SK-N-SH treated with all-trans-retinoic acid at 6 μM for 48 hours (cell line): ENCODE measurements around the gene DPYSL5.

Experiments used
- ARNTL ChIP-seq: fragments of 450-650 bp; formaldehyde crosslinking; IDR thresholded peaks from 2 replicates; pipeline ENCODE4 v1.5.0; 2020; ENCODE audit warnings: low read depth, mild to moderate bottlenecking, moderate library complexity, borderline replicate concordance
- BACH2 ChIP-seq: fragments of 250-450 bp; sonication (Bioruptor Pico); IDR thresholded peaks from 2 replicates; pipeline ENCODE4 v1.9.0; 2021; ENCODE audit warnings: mild to moderate bottlenecking, borderline replicate concordance
- OSR1 ChIP-seq: fragments of 250-450 bp; sonication (Bioruptor Pico); IDR thresholded peaks from 2 replicates; pipeline ENCODE4 v1.8.0; 2022; ENCODE audit warnings: moderate library complexity, mild to moderate bottlenecking, inconsistent platforms
- PATZ1 ChIP-seq: fragments of 250-450 bp; sonication (Bioruptor Pico); IDR thresholded peaks from 2 replicates; pipeline ENCODE4 v1.8.0; 2020; ENCODE audit warnings: mild to moderate bottlenecking, moderate library complexity, borderline replicate concordance
- RARB ChIP-seq: fragments of 250-450 bp; sonication (Bioruptor Pico); IDR thresholded peaks from 2 replicates; pipeline ENCODE4 v1.8.0; 2021; ENCODE audit warnings: mild to moderate bottlenecking, moderate library complexity
- SNAI2 ChIP-seq: fragments of 250-450 bp; sonication (Bioruptor Pico); IDR thresholded peaks from 2 replicates; pipeline ENCODE4 v1.5.0; 2020; ENCODE audit warnings: mild to moderate bottlenecking, moderate library complexity
- TCF4 ChIP-seq: fragments of 250-450 bp; sonication (Bioruptor Pico); IDR thresholded peaks from 2 replicates; pipeline ENCODE4 v1.8.0; 2021; ENCODE audit warnings: mild to moderate bottlenecking, moderate library complexity, borderline replicate concordance
- TOX ChIP-seq: fragments of 250-450 bp; sonication (Bioruptor Pico); IDR thresholded peaks from 2 replicates; pipeline ENCODE4 v1.8.0; 2021; ENCODE audit warnings: mild to moderate bottlenecking, moderate library complexity, borderline replicate concordance
- ZFP30 ChIP-seq: fragments of 450-650 bp; formaldehyde crosslinking; IDR thresholded peaks from 2 replicates; pipeline ENCODE4 v1.5.0; 2022; ENCODE audit warnings: mild to moderate bottlenecking, moderate library complexity
- ZNF70 ChIP-seq: fragments of 450-650 bp; formaldehyde crosslinking; IDR thresholded peaks from 2 replicates; pipeline ENCODE4 v1.5.0; 2020; ENCODE audit warnings: mild to moderate bottlenecking, moderate library complexity
- ZNF8 ChIP-seq: fragments of 450-650 bp; formaldehyde crosslinking; IDR thresholded peaks from 2 replicates; pipeline ENCODE4 v1.5.0; 2020; ENCODE audit warnings: mild to moderate bottlenecking, moderate library complexity
- TF ChIP-seq, protein P1 (sequence below): fragments of 250-450 bp; sonication (Bioruptor Pico); IDR thresholded peaks from 2 replicates; pipeline ENCODE4 v1.5.1; 2020; ENCODE audit warnings: low read depth, mild to moderate bottlenecking, moderate library complexity

DNA sequence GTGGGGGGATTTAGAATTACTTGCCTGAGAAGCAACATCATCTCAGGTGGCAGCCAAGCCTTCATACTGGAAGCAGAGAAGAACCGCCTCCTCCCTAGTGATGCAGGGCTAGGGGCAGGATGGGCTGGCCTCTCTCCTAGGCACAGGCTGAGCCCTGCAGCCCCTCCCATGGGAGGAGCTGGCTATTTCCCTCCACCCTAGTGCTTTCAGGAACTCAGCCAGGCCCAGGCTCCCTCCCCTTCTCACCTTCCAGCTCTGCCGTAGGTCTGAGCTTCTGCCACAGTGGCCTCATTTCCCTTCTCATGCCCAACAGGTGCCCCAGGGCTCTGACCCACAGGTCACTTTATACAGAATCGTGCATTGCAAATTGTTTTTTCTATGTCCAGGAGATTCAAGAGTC lies 31.0 kb upstream of the DPYSL5 start:
- TF ChIP-seq BACH2 (CRISPR knock-in tag) (no peak), SNAI2 (CRISPR knock-in tag) (no peak), ZNF70 (CRISPR knock-in tag) (no peak), PATZ1 (CRISPR knock-in tag) (no peak), RARB (CRISPR knock-in tag) (no peak), ZFP30 (no peak), ZNF8 (CRISPR knock-in tag) (no peak), ARNTL (CRISPR knock-in tag) (no peak), TCF4 (CRISPR knock-in tag) (no peak), TOX (no peak), OSR1 (CRISPR knock-in tag) (no peak)
- TF ChIP-seq, protein P1, sequence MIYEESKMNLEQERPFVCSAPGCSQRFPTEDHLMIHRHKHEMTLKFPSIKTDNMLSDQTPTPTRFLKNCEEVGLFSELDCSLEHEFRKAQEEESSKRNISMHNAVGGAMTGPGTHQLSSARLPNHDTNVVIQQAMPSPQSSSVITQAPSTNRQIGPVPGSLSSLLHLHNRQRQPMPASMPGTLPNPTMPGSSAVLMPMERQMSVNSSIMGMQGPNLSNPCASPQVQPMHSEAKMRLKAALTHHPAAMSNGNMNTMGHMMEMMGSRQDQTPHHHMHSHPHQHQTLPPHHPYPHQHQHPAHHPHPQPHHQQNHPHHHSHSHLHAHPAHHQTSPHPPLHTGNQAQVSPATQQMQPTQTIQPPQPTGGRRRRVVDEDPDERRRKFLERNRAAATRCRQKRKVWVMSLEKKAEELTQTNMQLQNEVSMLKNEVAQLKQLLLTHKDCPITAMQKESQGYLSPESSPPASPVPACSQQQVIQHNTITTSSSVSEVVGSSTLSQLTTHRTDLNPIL = no peak
